ENCODE data around the gene FCGBP.

GRCh38 chr19:39974377-39975155, 40.1 kb upstream of the FCGBP start:
- TF ChIP-seq POLR2AphosphoS5 (IDR thresholded peaks at IDR 0.05; ENCODE audit: low read depth, low read length), result no peak
- no peak for TF ChIP-seq SIN3A (IDR thresholded peaks at IDR 0.05; ENCODE audit: borderline replicate concordance, insufficient read depth, low read length)
- TF ChIP-seq TAF1 (IDR thresholded peaks at IDR 0.05; ENCODE audit: borderline replicate concordance, insufficient read depth, low read length), result no peak

Data from PFSK-1 (cell line).